Mucosa of descending colon (tissue), 3 donors: ENCODE data around the gene KRTAP19-2. TPM values are rescaled to one million over a fixed set of nuclear protein-coding genes. Genes with fewer than 3 reads are reported as not detected.

Source experiments
- ATAC-seq: fragments of 200-7000 bp; cut with Tn5 transposase; one replicate; pipeline ENCODE4 v1.9.1; 2020; ENCODE audit warnings: mild to moderate bottlenecking, moderate library complexity
- DNase-seq, 3 donors: peaks; one replicate each; pipeline ENCODE4 v3.0.0-alpha.2; 2020
- H3K36me3 ChIP-seq: fragments of 200-600 bp; one replicate; pipeline ENCODE4 v1.8.0; 2021; ENCODE audit warnings: low read depth, mild to moderate bottlenecking
- H3K4me1 ChIP-seq: fragments of 200-600 bp; one replicate; pipeline ENCODE4 v1.8.0; 2021; ENCODE audit warnings: low read depth, mild to moderate bottlenecking
- H3K4me3 ChIP-seq: fragments of 200-600 bp; one replicate; pipeline ENCODE4 v1.8.0; 2021; ENCODE audit warnings: mild to moderate bottlenecking
- H3K9me3 ChIP-seq: fragments of 200-600 bp; one replicate; pipeline ENCODE4 v1.8.0; 2021; ENCODE audit warnings: mild to moderate bottlenecking
- CTCF ChIP-seq: fragments of 200-600 bp; IDR thresholded peaks from one replicate; pipeline ENCODE4 v1.8.0; 2022; ENCODE audit warnings: antibody characterized with exemption, mild to moderate bottlenecking
- intact Hi-C, 2 donors: fragments of 100-400 bp; cut with DNase I in 1 of 2; cut with micrococcal nuclease in 1 of 2; formaldehyde crosslinking; loops; one replicate each; pipeline versions ENCODE4 v1.11.0 to v1.11.1; 2022; cut with DNase I, micrococcal nuclease
- total RNA-seq, 3 donors: library from RNA; stranded (reverse); fragmentation: NEBNext Ultra II Directional in 2 of 3; extraction: Animal tissue kit (Norgen Biotek cat#: 25700) in 2 of 3; gene quantifications; one replicate each; pipeline versions ENCODE4 v1.2.1 to v1.2.4, GENCODE V29; 2021 to 2023
- donor health status: DM: no; HTN: no; CAD: no; lungs with moderate emphysema.
- donor health status: DM: no; HTN: no; CAD: no.
- donor health status: DM: no; HTN: yes; CAD: no.

KRTAP19-2 gene
- total RNA-seq, 3 donors from 2014 or later: not detected

GRCh38 chr21:30479259-30479658, 8.0 kb downstream of the KRTAP19-2 start:
- no peak for ATAC-seq
- TF ChIP-seq CTCF: no peak
- no peaks in the 10 kb centered on the region for H3K36me3 ChIP-seq
- H3K9me3 ChIP-seq: peaks cover 38% of the 10 kb centered on the region
- no peaks in the 10 kb centered on the region for H3K4me1 ChIP-seq
- intact Hi-C loops: no loop called here
- no peak for DNase-seq
- H3K4me3 ChIP-seq: no peak overlapping the region

GRCh38 chr21:30478004-30478403, 9.2 kb downstream of the KRTAP19-2 start:
- Histone ChIP-seq H3K4me3 (no peak overlapping the region), H3K9me3 (peaks cover 39% of the 10 kb centered on the region), H3K36me3 (no peaks in the 10 kb centered on the region), H3K4me1 (no peaks in the 10 kb centered on the region)
- no peak for TF ChIP-seq CTCF
- ATAC-seq: no peak
- DNase-seq: no peak
- intact Hi-C loops: no loop called here

GRCh38 chr21:30468900-30469714, 18.1 kb downstream of the KRTAP19-2 start:
- Histone ChIP-seq H3K4me1 (no peaks in the 10 kb centered on the region), H3K9me3 (peaks cover 30% of the 10 kb centered on the region), H3K36me3 (no peaks in the 10 kb centered on the region), H3K4me3 (no peak overlapping the region)
- ATAC-seq (no peak), DNase-seq (no peak)
- TF ChIP-seq CTCF: no peak
- intact Hi-C loops: no loop called here

- intact Hi-C loops: no loop called here
- no peak for TF ChIP-seq CTCF
- H3K4me1 ChIP-seq: no peaks in the 10 kb centered on the region
- DNase-seq: no peak
- no peak for ATAC-seq
- no peaks in the 10 kb centered on the region for H3K36me3 ChIP-seq
- H3K9me3 ChIP-seq: peaks cover 23% of the 10 kb centered on the region
- H3K4me3 ChIP-seq: no peak overlapping the region
These were observed 23.5 kb downstream of the KRTAP19-2 start for GRCh38 chr21:30463713-30464112.

- TF ChIP-seq CTCF: no peak
- intact Hi-C loops: no loop called here
- H3K36me3 ChIP-seq: no peaks in the 10 kb centered on the region
- no peaks in the 10 kb centered on the region for H3K4me1 ChIP-seq
- peaks cover 11% of the 10 kb centered on the region for H3K9me3 ChIP-seq
- no peak overlapping the region for H3K4me3 ChIP-seq
- DNase-seq (no peak), ATAC-seq (no peak)
These were observed 38.7 kb downstream of the KRTAP19-2 start for GRCh38 chr21:30448514-30448913.
